Activated CD4-positive, alpha-beta T cell treated with anti-CD3 and anti-CD28 coated beads, Interleukin-2, amount 50 U/mL, for 16 hours (primary cell): Measurements from ENCODE around the gene ZNF350.
"Not testable (repeated sequence)": the region's sequence is repeated elsewhere in the genome, so short reads cannot be mapped to it uniquely, and the experiment has no call there.

Experiments
- DNase-seq: peaks from one replicate; pipeline ENCODE4 v3.0.0-alpha.2; 2020

The ZNF350 gene

GRCh38 chr19:51970718-51971117 lies 15.9 kb downstream of the ZNF350 start:
- DNase-seq: no peak

GRCh38 chr19:51965583-51965982 lies 21.1 kb downstream of the ZNF350 start:
- no peak for DNase-seq

- not testable (repeated sequence) for DNase-seq
Measured at GRCh38 chr19:51960621-51961233, 25.9 kb downstream of the ZNF350 start.

- no peak for DNase-seq
Measured at GRCh38 chr19:51959791-51960190, 26.8 kb downstream of the ZNF350 start.

- not testable (repeated sequence) for DNase-seq
Measured at GRCh38 chr19:51957846-51958245, 28.8 kb downstream of the ZNF350 start.

GRCh38 chr19:51948975-51949374 lies 37.7 kb downstream of the ZNF350 start:
- DNase-seq: no peak

- no peak for DNase-seq
Measured at GRCh38 chr19:51946602-51947001, 40.0 kb downstream of the ZNF350 start.

- DNase-seq: no peak
Measured at GRCh38 chr19:51944798-51945552, 41.7 kb downstream of the ZNF350 start.

GRCh38 chr19:51938936-51939335 lies 47.7 kb downstream of the ZNF350 start:
- DNase-seq: no peak

GRCh38 chr19:51931921-51932320 lies 54.7 kb downstream of the ZNF350 start:
- no peak for DNase-seq

GRCh38 chr19:51927859-51928258 lies 58.8 kb downstream of the ZNF350 start:
- DNase-seq: no peak

GRCh38 chr19:51926784-51927741 lies 59.6 kb downstream of the ZNF350 start, which contains the start of gene ZNF613:
TSS of gene ZNF613 (plus strand) at chr19:51927472. CDS start at chr19:51936221, 8,749 bp downstream.
- DNase-seq: peak; percentile 88

GRCh38 chr19:51926426-51926783 lies 60.2 kb downstream of the ZNF350 start:
- DNase-seq: no peak

- no peak for DNase-seq
Measured at GRCh38 chr19:51921949-51922348, 64.7 kb downstream of the ZNF350 start.

- DNase-seq: no peak
Measured at GRCh38 chr19:51919606-51920005, 67.0 kb downstream of the ZNF350 start.

GRCh38 chr19:51916167-51916566 lies 70.5 kb downstream of the ZNF350 start:
- no peak for DNase-seq

- no peak for DNase-seq
Measured at GRCh38 chr19:51915324-51915867, 71.2 kb downstream of the ZNF350 start.
